BJ (cell line): ENCODE data around the gene ARHGAP19. TPM values are rescaled to one million over a fixed set of nuclear protein-coding genes. Genes with fewer than 3 reads are reported as not detected.

Experiments used
- CTCF ChIA-PET: fragments of 350-600 bp; formaldehyde crosslinking; extraction: SDS; loops from one replicate; lab custom pipeline; 2021; ENCODE audit warnings: antibody characterized with exemption, inconsistent platforms; lab: Yijun Ruan, JAX
- POLR2A ChIA-PET: fragments of 300-600 bp; sonication (Branson Sonifier 250); formaldehyde crosslinking; extraction: SDS; loops from one replicate; lab custom pipeline; 2021; ENCODE audit warnings: antibody characterized with exemption; lab: Charles Lee
- DNase-seq: peaks from one replicate; pipeline ENCODE4 v3.0.0-alpha.2; 2011; ENCODE audit warnings: low read depth
- H3K27me3 ChIP-seq: 2 replicates; pipeline ENCODE4 v1.6.0; 2011; ENCODE audit warnings: low read length; ENCODE audit not compliant: control insufficient read depth, insufficient read depth
- H3K36me3 ChIP-seq: 2 replicates; pipeline ENCODE4 v1.5.1; 2011; ENCODE audit warnings: low read length; ENCODE audit not compliant: control insufficient read depth, insufficient read depth
- H3K4me3 ChIP-seq: 2 replicates; pipeline ENCODE4 v1.5.1; 2011; ENCODE audit warnings: low read depth, mild to moderate bottlenecking, control low read depth, low read length
- polyA plus RNA-seq: library from polyadenylated mRNA; depleted of rRNA; stranded (reverse); fragments of >200 nt; gene quantifications from 2 replicates; pipeline ENCODE4 v1.2.3, GENCODE V29; 2011
- TF ChIP-seq, protein P1 (sequence below): IDR thresholded peaks from 2 replicates; pipeline ENCODE4 v1.5.1; 2011; ENCODE audit warnings: low read depth, mild to moderate bottlenecking, control low read depth, inconsistent platforms, low read length, moderate library complexity; ENCODE audit not compliant: insufficient read depth

The ARHGAP19 gene
- polyA plus RNA-seq, 1 experiment = 2.4 TPM

DNA sequence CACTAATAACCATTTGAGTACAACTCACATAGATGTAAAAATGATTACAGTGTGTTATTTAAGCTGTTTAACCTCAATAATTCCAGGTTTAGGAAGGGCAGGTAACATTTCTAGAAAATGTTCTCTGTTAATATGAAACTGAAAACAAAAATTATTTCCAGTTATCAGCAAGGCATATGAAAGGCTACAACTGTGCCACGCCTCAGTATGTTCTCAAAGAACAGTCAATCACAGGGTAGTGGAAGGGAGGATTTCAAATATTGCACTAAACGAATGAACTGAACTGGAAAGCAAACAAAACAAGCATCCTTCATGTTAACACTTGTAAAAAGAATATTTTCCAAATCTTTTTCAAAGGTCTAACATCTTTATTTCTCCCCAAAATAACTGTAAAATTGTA, 31.3 kb downstream of the ARHGAP19 start:
- ChIA-PET POLR2A (no interaction called here), CTCF (no interaction called here)
- no peak for DNase-seq
- H3K36me3 ChIP-seq = no peaks in the 10 kb centered on the region; the same call in 1 of the 2 replicates
- no peak overlapping the region for H3K4me3 ChIP-seq
- no peaks in the 10 kb centered on the region for H3K27me3 ChIP-seq
- TF ChIP-seq, protein P1, sequence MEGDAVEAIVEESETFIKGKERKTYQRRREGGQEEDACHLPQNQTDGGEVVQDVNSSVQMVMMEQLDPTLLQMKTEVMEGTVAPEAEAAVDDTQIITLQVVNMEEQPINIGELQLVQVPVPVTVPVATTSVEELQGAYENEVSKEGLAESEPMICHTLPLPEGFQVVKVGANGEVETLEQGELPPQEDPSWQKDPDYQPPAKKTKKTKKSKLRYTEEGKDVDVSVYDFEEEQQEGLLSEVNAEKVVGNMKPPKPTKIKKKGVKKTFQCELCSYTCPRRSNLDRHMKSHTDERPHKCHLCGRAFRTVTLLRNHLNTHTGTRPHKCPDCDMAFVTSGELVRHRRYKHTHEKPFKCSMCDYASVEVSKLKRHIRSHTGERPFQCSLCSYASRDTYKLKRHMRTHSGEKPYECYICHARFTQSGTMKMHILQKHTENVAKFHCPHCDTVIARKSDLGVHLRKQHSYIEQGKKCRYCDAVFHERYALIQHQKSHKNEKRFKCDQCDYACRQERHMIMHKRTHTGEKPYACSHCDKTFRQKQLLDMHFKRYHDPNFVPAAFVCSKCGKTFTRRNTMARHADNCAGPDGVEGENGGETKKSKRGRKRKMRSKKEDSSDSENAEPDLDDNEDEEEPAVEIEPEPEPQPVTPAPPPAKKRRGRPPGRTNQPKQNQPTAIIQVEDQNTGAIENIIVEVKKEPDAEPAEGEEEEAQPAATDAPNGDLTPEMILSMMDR = no peak

DNA sequence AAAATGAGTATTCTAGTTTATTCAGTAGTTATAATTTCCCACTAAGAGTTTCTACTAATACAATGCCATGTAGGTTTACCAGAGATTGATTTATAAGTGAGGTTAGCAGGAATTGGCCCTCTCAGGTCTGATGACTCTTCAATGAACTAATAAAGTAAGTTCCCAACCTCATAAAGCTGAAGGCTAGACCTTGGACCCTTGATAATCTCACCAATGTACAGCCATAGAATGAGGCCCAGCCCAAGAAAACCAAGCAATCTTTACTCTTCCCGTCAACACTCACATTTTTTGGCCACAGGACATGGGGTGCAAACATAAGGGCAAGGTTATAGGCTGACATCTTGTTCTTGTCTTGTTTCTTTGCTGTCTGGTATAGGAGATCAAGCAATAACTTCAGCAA, 33.3 kb downstream of the ARHGAP19 start:
- Histone ChIP-seq H3K27me3 (no peaks in the 10 kb centered on the region), H3K4me3 (no peak overlapping the region), H3K36me3 (0 out of 2 replicates have a peak, but pooled peaks cover 1% of the 10 kb centered on the region)
- TF ChIP-seq, protein P1 = no peak
- ChIA-PET POLR2A (no interaction called here), CTCF (interaction anchor here (1.2 kb wide), 1 partner anchor 19 kb away, joined by 4 read pairs; no protein-coding TSS in a partner anchor)
- DNase-seq = no peak

DNA sequence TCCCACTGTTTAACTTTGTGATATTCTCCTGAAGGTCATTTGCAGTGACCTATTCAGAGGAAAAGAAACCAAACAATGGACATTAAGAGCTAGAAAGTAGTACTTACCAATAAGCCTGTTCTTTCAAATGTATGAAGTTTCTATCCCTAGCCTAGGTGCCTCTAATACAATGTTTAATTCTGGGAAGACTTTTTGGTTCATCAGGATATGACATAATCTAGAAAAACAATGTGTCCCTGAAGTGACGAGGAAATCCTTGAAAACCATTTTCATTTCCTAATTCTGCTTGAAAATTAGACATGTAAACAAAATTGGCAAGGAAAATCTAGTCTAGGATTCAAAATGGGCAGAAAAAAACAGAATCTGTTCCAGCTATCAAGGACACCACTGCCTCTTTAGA, 36.1 kb downstream of the ARHGAP19 start:
- CTCF ChIA-PET = no interaction called here
- no peak overlapping the region for H3K4me3 ChIP-seq
- 0 out of 2 replicates have a peak, but pooled peaks cover 1% of the 10 kb centered on the region for H3K36me3 ChIP-seq
- POLR2A ChIA-PET = no interaction called here
- no peaks in the 10 kb centered on the region for H3K27me3 ChIP-seq
- no peak for DNase-seq
- TF ChIP-seq, protein P1 = no peak

DNA sequence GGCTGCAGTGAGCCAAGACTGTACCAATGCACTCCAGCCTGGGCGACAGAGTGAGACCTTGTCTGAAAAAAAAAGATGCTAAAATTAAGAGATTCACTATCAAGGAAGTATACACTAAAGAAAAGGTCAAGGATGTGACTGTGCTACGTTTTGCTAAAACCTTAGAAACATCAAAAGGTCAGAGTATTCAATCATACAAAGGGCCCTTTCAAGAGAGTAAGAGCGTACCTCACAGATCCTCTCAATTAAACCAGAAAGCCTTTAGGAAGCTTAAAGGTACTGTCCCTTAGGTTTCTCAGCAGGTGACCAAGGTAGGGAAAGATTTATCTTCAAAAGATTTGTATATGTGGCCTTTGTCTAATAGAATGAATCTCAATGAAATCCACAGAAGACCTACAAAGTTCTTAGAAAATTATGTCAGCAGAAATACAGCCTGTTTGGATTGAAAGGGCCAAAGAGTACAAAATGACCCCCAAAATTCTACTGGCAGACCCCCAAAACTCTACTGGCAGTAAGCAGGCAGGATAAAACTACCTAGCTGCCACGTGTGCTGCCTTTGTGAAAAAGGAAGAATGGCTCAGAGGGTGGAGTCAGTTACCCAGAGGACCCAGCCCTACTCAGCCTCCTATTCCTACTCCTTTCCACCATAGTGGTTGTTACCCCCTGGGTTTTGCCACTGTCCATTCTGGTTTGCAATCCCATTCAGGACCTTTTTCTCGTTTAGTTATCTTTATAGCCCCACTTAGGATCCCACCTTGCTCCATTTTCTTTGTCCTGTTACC, 36.7 kb downstream of the ARHGAP19 start:
- no peak overlapping the region for H3K4me3 ChIP-seq
- no peak for DNase-seq
- H3K36me3 ChIP-seq = 0 out of 2 replicates have a peak, but pooled peaks cover 1% of the 10 kb centered on the region
- TF ChIP-seq, protein P1 = no peak
- ChIA-PET POLR2A (no interaction called here), CTCF (no interaction called here)
- no peaks in the 10 kb centered on the region for H3K27me3 ChIP-seq

- TF ChIP-seq, protein P1 = no peak
- H3K27me3 ChIP-seq = no peaks in the 10 kb centered on the region
- DNase-seq = no peak
- no peak overlapping the region for H3K4me3 ChIP-seq
- H3K36me3 ChIP-seq = 0 out of 2 replicates have a peak, but pooled peaks cover 1% of the 10 kb centered on the region
- ChIA-PET CTCF (no interaction called here), POLR2A (no interaction called here)
Measured at GRCh38 chr10:97254694-97255093, 37.7 kb downstream of the ARHGAP19 start.
